H1 (cell line): Measurements from ENCODE around the gene AGR2. TPM values are rescaled to one million over a fixed set of nuclear protein-coding genes. Genes with fewer than 3 reads are reported as not detected.

Experiments used
- KDM4A ChIP-seq: IDR thresholded peaks from one replicate; pipeline ENCODE4 v1.7.1; 2012; ENCODE audit warnings: low read depth, mild to moderate bottlenecking, moderate library complexity, low read length, inconsistent platforms; ENCODE audit not compliant: severe bottlenecking
- TEAD4 ChIP-seq: IDR thresholded peaks from 2 replicates; pipeline ENCODE4 v1.6.1; 2012; ENCODE audit warnings: low read depth, low read length, inconsistent platforms, mixed read lengths
- polyA plus RNA-seq, 7 experiments: library from polyadenylated mRNA; depleted of rRNA in 3 of 7; stranded (reverse) in 5 of 7; unstranded in 2 of 7; fragments of >200 nt in 5 of 7; fragments of 200-250 nt in 2 of 7; gene quantifications; 1 replicate in 5 of 7; 2 replicates in 1 of 7; 4 replicates in 1 of 7; pipeline versions ENCODE4 v1.2.1 to v1.2.3, GENCODE V29; 2011 to 2013; ENCODE audit warnings: missing spikeins in 2 of 7, mixed read lengths in 2 of 7
- total RNA-seq: library from RNA; stranded (reverse); fragmentation: NEBNext Ultra II Directional; extraction: Animal tissue kit (Norgen Biotek cat#: 25700); gene quantifications from 2 replicates; pipeline ENCODE4 v1.2.1, GENCODE V29; 2021

AGR2 gene
- total and polyA plus RNA-seq, 2 of the 8 experiments (the other 6 are each of a cell fraction or from before 2014, with no cell fraction given): not detected

GRCh38 chr7:16838891-16839290 lies 34.1 kb upstream of the AGR2 start (continued):
- no peak for TF ChIP-seq KDM4A
- no peak for TF ChIP-seq TEAD4
